WERI-Rb-1 (cell line): ENCODE results near the gene PNPT1.
"Not testable (repeated sequence)": the region's sequence is repeated elsewhere in the genome, so short reads cannot be mapped to it uniquely, and the experiment has no call there.

Experiments
- DNase-seq: peaks from one replicate; pipeline ENCODE4 v3.0.0-alpha.2; 2020
- H3K27ac ChIP-seq: fragments of 250-450 bp; sonication (Bioruptor Pico); 2 replicates; pipeline ENCODE4 v1.5.1; 2020; ENCODE audit warnings: mild to moderate bottlenecking, moderate library complexity
- H3K27me3 ChIP-seq: fragments of 250-450 bp; sonication (Bioruptor Pico); 2 replicates; pipeline ENCODE4 v1.5.1; 2021; ENCODE audit warnings: mild to moderate bottlenecking, low read depth, moderate library complexity; ENCODE audit not compliant: insufficient read depth, severe bottlenecking
- H3K36me3 ChIP-seq: fragments of 250-450 bp; sonication (Bioruptor Pico); 2 replicates; pipeline ENCODE4 v1.5.1; 2020; ENCODE audit warnings: mild to moderate bottlenecking, moderate library complexity
- H3K4me3 ChIP-seq: 2 replicates; pipeline ENCODE4 v1.5.1; 2011; ENCODE audit warnings: low read depth, mild to moderate bottlenecking, control low read depth, low read length
- H3K9me3 ChIP-seq: fragments of 250-450 bp; sonication (Bioruptor Pico); 2 replicates; pipeline ENCODE4 v1.5.1; 2021; ENCODE audit warnings: mild to moderate bottlenecking, moderate library complexity; ENCODE audit not compliant: severe bottlenecking
- CTCF ChIP-seq: IDR thresholded peaks from 2 replicates; pipeline ENCODE4 v1.5.1; 2011; ENCODE audit warnings: low read depth, mild to moderate bottlenecking, control low read depth, inconsistent platforms, low read length

The PNPT1 gene

DNA sequence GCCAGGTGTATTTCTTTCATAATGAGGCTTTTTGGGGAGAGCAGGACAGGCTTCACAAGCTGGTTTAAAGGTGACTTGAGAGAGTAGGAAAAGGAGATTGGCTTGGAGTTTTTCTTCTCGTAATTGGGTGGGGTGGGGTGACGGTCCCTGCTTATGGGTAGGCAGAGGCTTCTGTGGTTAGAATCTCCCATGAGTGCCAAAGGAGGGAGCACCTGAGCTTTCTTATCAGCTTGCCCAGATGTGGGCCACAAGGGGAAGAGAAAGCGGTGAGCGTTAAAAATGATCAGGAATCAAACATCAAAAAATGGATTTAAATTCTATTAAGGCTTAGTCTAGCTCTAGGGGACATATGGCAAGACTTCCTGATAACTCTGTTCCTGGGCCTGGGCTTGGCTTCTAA lies 9.7 kb upstream of the PNPT1 start:
- H3K9me3 ChIP-seq, result no peaks in the 10 kb centered on the region
- no peak overlapping the region for H3K4me3 ChIP-seq
- H3K27ac ChIP-seq, result no peak overlapping the region
- DNase-seq, result no peak
- TF ChIP-seq CTCF, result no peak
- H3K27me3 ChIP-seq, result no peaks in the 10 kb centered on the region
- no peaks in the 10 kb centered on the region for H3K36me3 ChIP-seq

- peaks cover 26% of the 10 kb centered on the region for H3K36me3 ChIP-seq
- not testable (repeated sequence) for H3K27me3 ChIP-seq, H3K9me3 ChIP-seq, DNase-seq, H3K27ac ChIP-seq
- H3K4me3 ChIP-seq, result peak overlapping the region; percentile 68
These were observed 904 bp downstream of the PNPT1 start for GRCh38 chr2:55692740-55693139.

- no peaks in the 10 kb centered on the region for H3K9me3 ChIP-seq
- no peak for TF ChIP-seq CTCF
- H3K27me3 ChIP-seq, result no peaks in the 10 kb centered on the region
- peaks cover 75% of the 10 kb centered on the region for H3K36me3 ChIP-seq
- no peak overlapping the region for H3K4me3 ChIP-seq
- DNase-seq, result no peak
- no peak overlapping the region for H3K27ac ChIP-seq
These were observed 21.0 kb downstream of the PNPT1 start for GRCh38 chr2:55672630-55673029.

DNA sequence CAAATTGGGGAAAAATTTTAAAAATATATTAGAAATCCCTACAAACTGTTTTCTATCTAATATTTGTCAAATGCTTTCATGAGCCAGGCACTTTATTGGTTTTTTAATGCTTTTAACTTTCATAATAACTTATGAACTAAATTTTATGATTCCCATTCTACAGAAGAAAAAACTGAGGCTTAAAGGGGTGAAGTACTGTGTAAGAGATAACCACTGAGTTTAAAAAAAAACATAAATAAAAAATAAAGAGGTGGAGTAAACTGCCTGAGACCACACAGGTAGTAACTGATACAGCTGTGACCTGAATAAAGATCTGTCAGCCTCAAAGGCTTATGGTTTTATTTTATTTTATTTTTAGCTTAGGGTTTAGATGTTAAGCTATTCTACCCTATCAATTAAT lies 24.7 kb downstream of the PNPT1 start:
- no peak for TF ChIP-seq CTCF
- H3K27ac ChIP-seq, result no peak overlapping the region
- H3K27me3 ChIP-seq, result no peaks in the 10 kb centered on the region
- H3K36me3 ChIP-seq, result peaks cover 77% of the 10 kb centered on the region
- H3K4me3 ChIP-seq, result no peak overlapping the region
- no peak for DNase-seq
- no peaks in the 10 kb centered on the region for H3K9me3 ChIP-seq

- H3K27ac ChIP-seq, result no peak overlapping the region
- H3K9me3 ChIP-seq, result no peaks in the 10 kb centered on the region
- H3K4me3 ChIP-seq, result no peak overlapping the region
- no peaks in the 10 kb centered on the region for H3K27me3 ChIP-seq
- no peak for DNase-seq
- peaks cover 51% of the 10 kb centered on the region for H3K36me3 ChIP-seq
- no peak for TF ChIP-seq CTCF
These were observed 40.4 kb downstream of the PNPT1 start for GRCh38 chr2:55653255-55653654.

DNA sequence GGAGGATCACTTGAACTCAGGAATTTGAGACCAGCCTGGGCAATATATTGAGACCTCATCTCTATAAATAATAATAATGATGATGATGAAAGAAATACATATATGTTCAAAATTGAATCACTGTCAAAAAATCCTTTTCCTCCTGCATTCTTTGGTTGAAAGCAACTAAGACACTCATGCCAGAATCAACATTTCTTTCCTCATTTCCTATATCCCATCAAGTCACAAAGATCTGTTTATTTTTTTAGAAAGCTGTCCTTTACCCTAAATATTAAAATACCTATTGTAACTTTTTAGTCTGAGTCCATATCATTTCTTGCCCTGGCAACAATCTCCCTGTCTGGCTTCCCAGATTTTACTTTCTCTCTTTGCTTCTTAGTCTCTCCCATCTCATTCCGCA lies 44.4 kb downstream of the PNPT1 start:
- H3K4me3 ChIP-seq, result no peak overlapping the region
- no peaks in the 10 kb centered on the region for H3K27me3 ChIP-seq
- TF ChIP-seq CTCF, result no peak
- H3K9me3 ChIP-seq, result no peaks in the 10 kb centered on the region
- H3K36me3 ChIP-seq, result peaks cover 68% of the 10 kb centered on the region
- no peak overlapping the region for H3K27ac ChIP-seq
- no peak for DNase-seq
